Bone marrow (tissue), 2 donors: ENCODE measurements around the gene PHACTR1.

Source experiments
- DNase-seq, 2 donors: peaks; one replicate each; lab custom pipeline; 2025; lab: John Stamatoyannopoulos, UW

Gene PHACTR1

GRCh38 chr6:13032566-13032965, 316.0 kb downstream of the PHACTR1 start:
- DNase-seq = no peak

GRCh38 chr6:13033145-13033544, 316.6 kb downstream of the PHACTR1 start:
- no peak for DNase-seq

- DNase-seq = no peak
Observed at GRCh38 chr6:13034316-13034715, 317.7 kb downstream of the PHACTR1 start.

GRCh38 chr6:13035606-13036005, 319.0 kb downstream of the PHACTR1 start:
- DNase-seq = no peak

DNA sequence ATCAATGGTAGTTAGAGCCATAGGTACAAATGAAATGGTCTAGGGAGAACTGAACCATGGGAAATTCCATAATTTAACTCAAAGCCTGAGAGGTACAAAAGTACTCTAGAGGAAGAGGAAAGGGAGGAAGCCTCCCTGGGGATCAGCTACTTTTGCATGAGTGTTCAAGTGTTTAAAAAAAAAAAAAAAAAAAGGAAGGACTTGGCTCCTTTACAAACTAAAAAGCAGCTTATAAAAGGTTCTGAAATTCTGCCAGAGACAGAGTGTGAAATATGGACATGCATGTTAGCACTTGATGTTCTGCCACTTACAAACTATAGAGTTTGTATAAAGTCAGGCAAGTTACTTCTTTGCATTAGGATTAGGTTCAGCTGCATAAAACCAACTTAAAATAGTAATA, 321.7 kb downstream of the PHACTR1 start:
- no peak for DNase-seq

- no peak for DNase-seq
Observed at GRCh38 chr6:13038741-13039190, 322.2 kb downstream of the PHACTR1 start.

GRCh38 chr6:13044390-13044789, 327.8 kb downstream of the PHACTR1 start:
- DNase-seq = no peak

GRCh38 chr6:13044896-13045295, 328.3 kb downstream of the PHACTR1 start:
- no peak for DNase-seq

- no peak for DNase-seq
Observed at GRCh38 chr6:13045676-13046075, 329.1 kb downstream of the PHACTR1 start.

- no peak for DNase-seq
Observed at GRCh38 chr6:13046084-13046483, 329.5 kb downstream of the PHACTR1 start.

DNA sequence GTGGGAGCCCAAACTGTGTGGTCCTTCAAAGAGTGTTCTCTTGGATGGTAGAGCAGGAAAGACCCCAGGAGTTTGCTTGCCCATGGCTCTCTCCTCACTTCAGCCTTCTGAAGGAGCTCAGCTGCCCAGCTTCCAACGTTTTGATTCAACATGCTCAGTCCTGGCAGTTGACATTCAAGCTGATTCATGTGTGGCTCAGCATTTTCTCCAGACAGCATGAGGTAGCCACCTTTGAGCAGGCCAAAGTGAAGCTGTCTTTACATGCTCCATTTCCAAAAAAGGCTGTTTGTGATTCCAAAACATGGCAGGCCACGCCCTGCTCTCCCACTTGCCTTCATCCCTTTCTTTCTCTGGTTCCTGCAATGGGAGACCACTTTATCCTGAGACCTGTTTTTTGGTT, 331.5 kb downstream of the PHACTR1 start:
- DNase-seq = no peak

DNA sequence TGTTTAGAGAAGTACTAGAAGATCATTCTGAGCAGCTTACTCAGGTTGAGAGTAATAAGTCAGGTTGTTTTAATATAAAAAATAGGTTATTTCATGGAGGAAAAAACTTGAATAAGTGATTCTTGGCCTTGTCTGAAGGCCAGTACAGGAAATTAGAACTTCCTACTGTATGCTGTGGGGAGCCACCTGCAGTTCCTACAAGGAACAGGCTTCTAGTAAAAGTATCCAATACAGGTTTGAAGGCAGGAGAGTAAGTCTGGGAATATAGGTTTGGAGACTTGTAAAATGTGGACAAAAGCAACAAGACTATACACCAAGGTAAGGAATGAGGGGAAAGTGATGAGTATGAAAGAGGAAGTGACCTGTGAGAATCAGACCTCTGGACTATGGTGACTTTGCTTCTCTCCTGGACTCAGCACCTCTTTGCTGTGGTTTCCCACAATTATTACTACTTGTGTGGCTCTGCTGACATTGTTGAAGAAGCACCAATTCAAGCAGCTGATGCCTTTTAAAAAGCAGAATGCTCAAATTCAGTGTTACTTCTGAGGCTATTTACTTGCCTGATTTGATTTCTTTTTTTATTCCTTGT, 333.2 kb downstream of the PHACTR1 start:
- DNase-seq = no peak

- DNase-seq = no peak
Observed at GRCh38 chr6:13053006-13053461, 336.5 kb downstream of the PHACTR1 start.

DNA sequence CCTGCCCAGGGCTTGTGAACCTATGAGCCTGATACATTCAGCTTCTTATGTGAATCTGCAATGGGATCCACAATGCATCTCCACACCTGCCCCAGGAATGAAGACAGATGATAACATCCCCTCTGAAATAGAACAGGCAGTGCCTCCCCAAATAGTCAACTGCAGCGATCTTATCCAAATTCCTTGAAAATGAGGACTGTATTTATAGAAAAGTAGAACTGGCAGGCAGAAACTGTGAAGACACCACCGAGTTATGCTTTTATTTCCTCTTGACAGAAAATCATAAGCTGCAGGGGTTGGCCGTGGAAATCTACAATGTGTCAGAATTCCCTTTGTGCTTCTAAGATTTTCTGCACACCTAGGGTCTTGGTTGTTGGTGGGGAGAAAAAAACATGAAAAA, 341.5 kb downstream of the PHACTR1 start:
- no peak for DNase-seq

- no peak for DNase-seq
Observed at GRCh38 chr6:13059026-13059425, 342.5 kb downstream of the PHACTR1 start.

DNA sequence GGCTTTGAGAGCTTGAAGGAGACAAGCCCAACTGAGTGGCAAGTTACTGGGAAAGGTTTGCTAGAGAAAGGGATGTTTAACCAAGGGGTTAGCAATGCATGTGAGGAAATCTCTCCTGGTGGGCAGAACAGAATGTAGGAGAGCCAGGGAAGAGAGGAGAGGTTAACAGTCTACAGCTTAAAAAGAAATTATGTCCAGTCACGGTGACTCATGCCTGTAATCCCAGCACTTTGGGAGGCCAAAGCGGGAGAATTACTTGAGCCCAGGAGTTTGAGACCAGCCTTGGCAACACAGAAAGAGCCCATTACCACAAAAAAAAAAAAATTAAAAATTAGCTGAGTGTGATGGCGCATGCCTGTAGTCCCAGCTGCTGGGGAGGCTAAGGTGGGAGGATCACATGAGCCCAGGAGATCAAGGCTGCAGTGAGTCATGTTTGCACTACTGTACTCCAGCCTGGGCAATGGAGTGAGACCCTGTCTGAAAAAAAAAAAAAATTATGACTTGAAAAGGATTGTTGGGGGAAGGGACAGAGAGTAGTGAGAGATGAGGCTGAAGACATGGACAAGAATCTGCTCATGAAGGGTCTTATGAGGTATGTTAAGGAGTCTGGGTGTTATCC, 346.8 kb downstream of the PHACTR1 start:
- DNase-seq = no peak

- DNase-seq = no peak
Observed at GRCh38 chr6:13065581-13065980, 349.0 kb downstream of the PHACTR1 start.

DNA sequence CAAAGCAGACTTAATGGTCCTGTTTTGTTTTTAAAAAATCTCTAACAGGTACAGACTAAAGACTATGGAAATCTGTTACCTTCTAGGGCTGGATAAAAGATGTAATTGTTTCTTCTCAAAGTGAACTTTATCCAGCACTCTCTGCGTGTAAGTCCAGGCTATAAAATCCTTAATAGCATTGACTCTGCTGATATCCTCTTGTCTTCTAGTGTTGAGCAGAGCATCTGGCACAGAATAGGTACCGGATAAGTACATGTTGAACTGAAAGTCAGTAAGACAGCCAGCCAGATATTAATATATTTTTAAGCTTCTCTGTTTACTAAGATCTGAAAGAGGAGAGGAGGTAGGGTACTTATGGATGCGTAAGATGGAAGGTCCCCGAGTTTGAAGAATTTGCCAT, 349.5 kb downstream of the PHACTR1 start:
- DNase-seq = no peak

- DNase-seq = no peak
Observed at GRCh38 chr6:13066820-13067219, 350.3 kb downstream of the PHACTR1 start.

- DNase-seq = peak in 1 of 2 donors; percentile 37
Observed at GRCh38 chr6:13068586-13069210, 352.1 kb downstream of the PHACTR1 start.

GRCh38 chr6:13071550-13072345, 355.2 kb downstream of the PHACTR1 start:
- DNase-seq = no peak

DNA sequence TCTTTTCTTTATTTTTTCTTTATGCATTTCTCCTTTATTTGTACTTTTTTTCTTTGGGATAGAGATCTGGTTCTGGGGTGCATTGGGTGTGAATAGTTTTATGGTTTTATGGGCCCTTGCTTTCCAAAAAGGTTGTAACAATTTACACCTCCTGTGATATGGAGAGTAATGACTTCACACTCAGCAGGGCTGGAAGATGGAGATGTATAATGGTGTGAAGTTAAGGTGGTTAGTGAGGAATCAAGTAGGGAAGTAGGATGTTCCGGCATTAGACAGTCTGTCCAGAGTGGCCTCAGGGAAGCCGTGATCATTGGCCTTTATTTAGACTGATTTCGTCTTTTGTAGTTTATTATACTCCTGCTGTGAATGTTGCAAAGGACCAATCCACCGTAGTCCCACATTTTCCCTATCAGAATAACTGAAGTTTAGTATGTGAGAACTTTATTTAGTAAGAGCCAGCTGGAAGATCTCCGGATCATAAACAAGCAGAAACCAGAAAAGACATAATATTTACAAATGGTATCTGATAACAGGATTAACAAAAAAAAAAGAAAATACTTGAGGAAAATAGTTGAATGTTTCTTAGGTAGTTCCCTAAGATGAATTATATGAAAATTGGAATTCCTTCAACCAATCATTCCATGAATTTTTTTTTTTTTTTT, 356.2 kb downstream of the PHACTR1 start:
- DNase-seq = no peak
